COR-L47 (cell line): ENCODE measurements around the gene RAC3.

Source experiments
- DNase-seq: peaks from one replicate; lab custom pipeline; 2025; lab: John Stamatoyannopoulos, UW

The RAC3 gene

DNA sequence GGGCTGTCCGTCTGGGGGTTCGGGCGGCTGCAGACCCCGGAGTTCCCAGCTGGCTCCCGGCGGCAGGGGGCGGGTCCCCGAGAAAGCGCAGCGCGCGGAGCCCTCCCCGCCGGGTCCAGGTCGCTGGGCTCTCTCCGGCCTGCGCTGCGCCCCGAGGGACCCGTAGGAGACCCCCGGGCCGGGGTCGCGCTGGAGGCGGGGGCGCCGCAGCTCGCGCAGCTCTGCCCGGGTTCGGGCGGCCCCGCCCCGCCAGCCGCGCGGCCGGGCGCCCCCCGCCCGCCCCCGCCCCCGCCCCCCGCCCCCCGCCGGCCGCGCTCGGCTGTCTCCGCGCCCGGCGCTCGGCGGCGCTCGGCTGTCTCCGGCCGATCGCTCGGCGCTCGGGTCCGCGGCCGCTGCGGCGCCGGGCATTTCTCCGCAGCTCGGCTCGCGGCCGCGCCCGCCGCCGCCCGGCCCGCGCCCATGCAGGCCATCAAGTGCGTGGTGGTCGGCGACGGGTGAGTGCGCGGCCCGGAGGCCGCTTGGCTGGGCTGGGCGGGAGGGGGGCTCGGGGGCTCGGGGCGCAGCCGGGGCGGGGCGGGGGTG is at the start of gene RAC3:
RAC3 (plus strand) TSS at position 376 of the 582 bp plus-strand sequence; CDS start at position 460, 84 bp downstream.
- peak; percentile 27 for DNase-seq

GRCh38 chr17:81983011-81983638 is 48.4 kb upstream of the RAC3 start:
- no peak for DNase-seq

DNA sequence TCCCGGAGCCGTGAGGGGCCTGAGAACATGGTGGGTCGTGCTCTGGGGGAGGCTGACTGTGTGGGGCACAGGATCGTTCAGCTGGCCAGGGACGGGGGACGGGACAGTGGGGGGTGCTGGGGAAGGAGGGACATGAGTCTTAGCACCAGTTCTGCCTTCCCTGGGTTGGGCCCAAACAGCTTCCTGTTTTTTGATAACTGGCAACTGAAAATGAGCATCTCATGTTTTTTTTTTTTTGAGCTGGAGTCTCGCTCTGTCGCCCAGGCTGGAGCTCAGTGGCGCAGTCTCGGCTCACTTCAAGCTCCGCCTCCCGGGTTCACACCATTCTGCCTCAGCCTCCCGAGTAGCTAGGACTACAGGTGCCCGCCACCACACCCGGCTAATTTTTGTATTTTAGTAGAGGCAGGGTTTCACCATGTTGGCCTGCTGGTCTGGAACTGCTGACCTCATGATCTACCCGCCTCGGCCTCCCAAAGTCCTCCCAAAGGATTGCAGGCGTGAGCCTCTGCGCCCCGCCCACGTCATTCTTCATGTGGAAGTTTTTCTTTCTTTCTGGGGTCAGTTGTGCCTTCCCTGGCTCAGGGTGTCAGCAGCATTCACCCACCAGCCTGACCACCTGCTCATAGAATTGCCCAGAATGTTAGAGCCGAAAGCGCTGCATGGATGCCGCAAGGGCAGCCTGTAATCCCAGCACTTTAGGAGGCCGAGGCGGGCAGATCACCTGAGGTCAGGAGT is 47.7 kb upstream of the RAC3 start:
- DNase-seq, result no peak

DNA sequence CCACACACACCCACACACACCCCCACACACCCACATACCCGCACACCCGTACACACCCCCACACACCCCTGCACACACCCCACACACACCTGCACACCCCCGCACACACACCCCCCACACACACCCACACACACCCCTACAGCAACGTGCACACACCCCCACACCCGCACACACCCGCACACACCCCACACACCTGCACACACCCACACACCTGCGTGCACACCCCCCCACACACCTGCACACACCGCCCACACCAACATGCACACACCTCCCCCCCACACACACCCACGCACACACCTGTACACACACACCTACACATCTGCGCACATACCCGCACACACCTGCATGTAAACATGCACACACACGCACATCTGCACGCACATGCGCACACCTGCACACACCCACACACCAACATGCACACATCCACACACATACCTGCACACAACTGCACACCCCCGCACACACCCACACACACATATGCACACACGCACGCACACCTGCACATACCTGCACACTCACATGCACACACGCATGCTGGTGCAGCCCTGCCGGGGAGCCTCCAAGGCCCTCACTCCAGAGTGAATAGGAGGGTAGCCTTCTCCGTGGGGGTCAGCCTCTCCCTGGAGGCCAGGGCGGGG is 46.6 kb upstream of the RAC3 start:
- DNase-seq, result no peak

- no peak for DNase-seq
These were observed 44.9 kb upstream of the RAC3 start for GRCh38 chr17:81986606-81987005.

DNA sequence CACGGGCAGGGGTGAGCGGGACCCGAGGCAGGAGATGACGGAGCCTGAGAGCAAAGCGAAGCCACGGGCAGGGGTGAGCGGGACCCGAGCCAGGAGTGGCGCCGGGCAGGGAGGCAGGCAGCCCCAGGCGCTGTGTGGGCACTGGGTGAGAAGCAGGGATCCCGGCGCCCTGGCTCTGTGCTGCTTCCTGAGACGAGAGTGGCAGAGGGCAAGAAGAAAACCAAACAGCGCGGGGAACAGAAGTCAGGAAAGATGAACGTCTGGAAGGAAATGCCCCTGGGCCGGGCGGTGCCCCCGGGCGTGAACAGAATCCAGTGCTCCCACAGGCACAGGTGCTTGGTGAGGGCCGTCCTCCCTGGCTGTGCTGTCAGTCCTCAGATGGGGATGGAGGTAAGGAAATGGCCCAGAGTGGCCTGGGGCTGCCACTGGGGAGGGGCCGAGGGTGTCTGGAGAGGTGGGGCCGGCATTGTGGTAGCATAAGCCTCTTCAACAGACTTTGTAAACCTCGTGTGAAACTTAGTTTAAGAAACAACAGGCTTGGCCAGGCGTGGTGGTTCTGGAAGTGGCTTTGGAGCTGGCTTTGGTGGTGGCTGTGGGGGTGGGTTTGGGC is 44.2 kb upstream of the RAC3 start:
- no peak for DNase-seq

GRCh38 chr17:81990836-81991683 is 40.4 kb upstream of the RAC3 start:
- no peak for DNase-seq

DNA sequence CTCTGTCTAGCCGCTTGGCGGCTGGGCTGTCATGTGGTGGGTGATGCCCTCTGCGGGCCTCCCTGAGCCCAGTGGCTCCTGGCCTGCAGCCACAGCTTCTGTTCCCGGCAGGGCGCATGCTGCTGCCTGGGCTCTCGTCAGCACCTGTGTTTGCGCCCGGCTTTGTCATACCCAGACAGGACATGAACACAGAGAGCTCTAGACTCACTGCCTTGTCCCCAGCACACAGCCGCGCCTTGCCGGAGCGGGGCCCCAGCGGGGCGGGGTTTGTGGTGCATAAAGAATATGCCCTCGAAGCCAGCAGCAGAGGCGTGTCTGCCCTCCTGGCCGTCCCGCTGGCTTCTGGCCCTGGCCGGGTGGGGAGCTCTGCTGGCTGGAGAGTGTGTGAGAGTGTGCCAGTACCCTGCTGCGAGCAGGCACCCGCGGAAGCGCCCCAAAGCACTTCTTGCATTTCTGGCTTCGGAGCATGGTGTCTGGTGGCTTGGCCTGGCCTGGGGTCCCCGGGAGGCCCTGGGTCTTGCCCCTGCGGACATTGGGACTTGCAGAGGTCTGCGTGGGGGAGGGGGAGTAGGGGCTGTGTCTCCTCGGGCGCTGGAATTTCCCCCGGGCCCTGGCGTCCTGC is 39.7 kb upstream of the RAC3 start:
- no peak for DNase-seq

GRCh38 chr17:81992306-81993102 is 39.0 kb upstream of the RAC3 start:
- no peak for DNase-seq

- no peak for DNase-seq
These were observed 37.5 kb upstream of the RAC3 start for GRCh38 chr17:81993729-81994592.

DNA sequence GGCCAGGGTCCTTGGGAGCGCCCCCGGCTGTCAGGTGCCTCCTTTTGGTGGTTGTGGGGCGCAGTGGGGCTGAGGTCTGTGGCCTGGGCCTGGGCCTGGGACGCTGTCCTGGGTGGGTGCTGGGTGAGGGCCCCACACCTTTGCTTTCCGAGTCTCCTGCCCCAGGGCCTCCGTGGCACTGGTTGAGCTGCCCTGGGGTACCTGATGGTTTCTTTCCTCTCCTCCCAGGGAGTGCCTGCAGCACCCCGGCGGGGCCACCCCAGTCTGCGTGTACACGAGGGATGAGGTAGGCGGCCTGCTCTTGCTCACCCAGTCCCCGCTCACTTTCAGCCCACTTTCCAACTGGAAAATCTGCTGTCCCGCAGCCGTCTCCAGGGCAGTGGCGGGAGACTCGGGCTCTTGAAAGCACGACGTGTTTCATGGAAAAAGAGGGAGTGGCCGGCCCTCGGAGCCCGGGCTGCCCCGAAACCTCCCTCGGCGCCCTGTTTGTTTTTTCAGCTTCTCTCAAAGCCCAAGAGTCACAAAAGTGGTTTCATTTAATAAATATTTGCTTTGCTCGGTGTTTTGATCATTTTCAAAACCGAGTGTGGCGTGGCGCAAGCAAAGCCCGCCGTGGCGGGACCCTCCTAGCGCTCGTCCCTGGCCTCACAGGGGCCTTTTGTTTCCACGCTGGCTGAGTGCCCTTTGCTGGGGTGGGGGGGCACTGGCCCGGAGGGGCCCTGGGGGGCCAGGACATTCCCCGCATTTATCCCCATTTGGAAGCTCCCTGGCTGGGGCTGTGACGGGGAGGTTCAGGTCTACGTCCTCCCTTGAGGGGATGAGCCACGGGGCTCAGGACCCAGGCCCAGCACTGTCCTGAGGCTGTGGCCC is 36.6 kb upstream of the RAC3 start:
- no peak for DNase-seq

DNA sequence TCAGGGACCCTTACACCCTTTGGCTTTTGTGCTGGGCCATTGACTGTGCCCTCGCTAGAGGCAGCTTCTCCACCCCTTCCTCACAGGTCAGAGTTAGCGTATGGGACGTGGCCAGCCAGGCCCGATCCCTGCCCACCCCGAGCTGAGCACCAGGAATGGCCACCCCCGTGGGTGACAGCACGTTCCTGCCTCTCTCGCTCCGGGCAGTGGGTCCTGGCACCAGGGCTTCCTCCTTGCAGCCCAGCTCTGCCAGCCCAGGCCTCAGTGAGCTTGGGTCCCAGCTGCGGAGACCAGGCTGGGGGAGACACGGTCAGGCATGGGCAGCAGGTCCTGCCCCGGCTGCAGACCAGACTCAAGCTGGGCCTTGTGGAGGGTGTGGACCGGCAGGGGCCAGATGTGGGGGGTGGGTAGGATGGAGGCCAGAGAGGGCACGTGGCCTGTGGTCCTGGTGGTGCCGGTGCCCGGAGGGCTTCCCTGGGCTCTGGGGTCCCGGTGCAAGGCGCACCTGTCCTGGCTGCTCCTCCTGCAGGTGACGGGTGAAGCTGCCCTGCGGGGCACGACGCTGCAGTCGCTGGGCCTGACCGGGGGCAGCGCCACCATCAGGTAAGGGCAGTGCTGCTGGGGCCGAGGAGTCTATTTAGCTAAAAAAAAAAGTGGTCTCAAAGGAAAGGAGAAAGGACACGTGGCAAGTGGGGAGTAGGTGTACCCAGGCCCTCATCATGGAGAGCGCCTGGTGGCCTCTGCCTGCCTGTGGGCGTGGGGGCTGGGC is 35.8 kb upstream of the RAC3 start:
- DNase-seq, result no peak

GRCh38 chr17:81996232-81996756 is 35.2 kb upstream of the RAC3 start:
- DNase-seq, result no peak

- DNase-seq, result no peak
These were observed 34.6 kb upstream of the RAC3 start for GRCh38 chr17:81996757-81997441.

DNA sequence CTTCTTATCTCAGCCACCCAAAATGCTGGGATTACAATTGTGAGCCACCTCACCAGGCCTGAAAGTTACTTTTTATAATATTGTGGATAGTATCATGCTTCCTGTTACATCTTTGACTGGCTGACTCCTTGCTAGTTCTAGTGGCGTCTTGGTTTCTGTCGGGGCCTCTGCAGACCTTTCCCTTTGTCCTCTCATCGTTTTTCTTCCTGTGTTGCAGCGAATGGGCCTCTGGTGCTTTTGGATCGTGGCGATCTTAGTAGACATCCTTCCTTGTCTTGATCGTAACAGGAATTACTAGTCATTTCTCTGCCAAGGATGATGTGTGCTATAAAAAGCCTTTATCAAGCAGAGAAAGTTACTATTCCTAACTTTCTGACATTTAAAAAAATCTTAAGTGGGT is 33.3 kb upstream of the RAC3 start:
- no peak for DNase-seq

- no peak for DNase-seq
These were observed 32.6 kb upstream of the RAC3 start for GRCh38 chr17:81998691-81999438.
